ENCODE results near the gene TAOK1.

The TAOK1 gene

DNA sequence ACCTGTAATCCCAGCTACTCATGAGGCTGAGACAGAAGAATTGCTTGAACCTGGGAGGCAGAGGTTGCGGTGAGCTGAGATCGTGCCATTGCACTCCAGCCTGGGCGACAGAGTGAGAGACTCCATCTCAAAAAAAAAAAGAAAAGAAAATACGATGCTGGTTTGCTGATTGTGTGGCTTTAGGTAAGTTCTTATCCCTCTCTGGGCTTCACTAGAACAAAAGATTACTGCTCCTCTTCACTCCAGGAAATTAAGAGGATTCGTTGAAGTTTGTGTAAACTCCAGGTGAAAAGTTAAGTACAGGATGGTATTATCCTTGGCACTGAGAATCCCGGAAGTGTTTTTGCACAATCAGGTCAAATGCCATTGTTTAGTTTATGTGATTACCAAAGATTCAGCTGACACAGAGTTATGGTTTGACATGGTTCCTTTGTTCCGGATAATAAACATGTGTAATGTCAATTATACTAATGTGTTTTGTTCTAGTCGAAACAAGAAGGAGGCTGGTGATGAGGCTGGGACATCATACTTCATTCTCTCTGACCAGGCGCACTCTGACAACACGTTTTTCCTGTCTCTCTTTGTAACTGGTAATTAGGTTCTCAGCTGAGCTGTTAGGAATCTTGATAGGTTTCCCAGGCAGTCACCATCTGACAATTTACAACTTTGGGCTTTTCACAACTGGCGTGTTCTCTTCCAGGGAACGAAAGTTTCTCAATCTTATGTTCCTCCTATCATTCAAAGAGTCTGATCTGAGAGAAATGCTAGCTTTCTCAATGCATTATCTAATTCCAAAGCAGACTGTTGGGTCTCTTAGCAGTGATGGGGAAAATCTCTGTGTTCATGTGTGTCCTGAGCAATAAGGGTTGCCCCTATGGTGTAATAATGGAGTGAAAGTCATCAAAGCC is 10.8 kb upstream of the TAOK1 start:
- no peak for DNase-seq (ENCODE audit: low spot score)

DNA sequence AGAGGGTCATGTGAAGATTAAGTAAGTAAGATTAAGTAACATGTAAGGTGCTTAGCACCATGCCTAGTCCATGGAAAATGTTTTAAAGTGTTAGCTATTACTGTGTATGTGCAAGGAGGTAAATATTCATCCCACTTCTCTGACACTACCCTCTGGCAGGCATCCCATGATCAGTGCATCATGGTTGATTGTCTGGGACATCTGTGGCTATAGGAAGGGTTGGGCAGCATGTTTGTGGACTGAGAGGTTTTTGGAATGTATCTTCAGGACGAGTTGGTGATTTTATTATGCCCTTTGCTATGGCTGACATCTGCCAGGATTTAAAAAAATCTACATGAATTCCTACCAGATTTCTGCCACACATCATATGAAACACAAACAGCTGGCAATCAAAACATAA is 6.5 kb upstream of the TAOK1 start:
- DNase-seq (ENCODE audit: low spot score): no peak

DNA sequence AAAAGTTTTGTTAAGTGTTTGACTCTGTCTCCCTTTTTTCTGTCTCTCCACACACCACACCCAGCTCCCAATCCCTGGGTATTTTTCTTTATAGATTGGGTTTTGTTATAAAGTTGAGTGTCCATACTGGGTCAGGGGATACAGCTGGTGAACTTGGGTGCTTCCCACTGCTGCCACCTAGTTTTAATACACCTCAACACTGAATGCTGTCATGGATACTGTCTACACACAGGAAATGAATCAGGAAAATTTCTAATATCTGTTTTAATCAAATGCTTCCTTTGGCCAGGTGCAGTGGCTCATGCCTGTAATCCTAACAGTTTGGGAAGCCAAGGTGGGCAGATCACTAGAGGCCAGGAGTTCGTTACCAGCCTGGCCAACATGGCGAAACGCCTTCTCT is 5.3 kb upstream of the TAOK1 start:
- no peak for DNase-seq (ENCODE audit: low spot score)

DNA sequence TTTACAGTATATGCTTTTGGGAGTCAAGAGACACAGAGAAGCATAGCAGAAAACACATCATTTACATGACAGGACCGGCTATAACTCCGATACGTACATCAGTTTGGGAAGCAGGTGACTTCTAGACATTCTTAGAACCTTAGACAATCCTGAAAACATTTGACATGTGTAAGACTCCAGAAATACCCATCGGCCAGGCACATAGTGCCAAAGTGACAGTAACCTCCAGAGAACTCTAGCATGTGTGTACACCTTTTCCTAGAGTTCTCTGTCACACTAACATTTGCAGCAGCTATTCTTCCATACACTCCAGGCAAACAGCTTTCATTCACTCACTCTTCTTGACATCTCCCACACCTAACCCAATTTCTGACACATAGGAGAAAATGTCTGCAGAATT is 3.4 kb upstream of the TAOK1 start:
- no peak for DNase-seq (ENCODE audit: low spot score)

DNA sequence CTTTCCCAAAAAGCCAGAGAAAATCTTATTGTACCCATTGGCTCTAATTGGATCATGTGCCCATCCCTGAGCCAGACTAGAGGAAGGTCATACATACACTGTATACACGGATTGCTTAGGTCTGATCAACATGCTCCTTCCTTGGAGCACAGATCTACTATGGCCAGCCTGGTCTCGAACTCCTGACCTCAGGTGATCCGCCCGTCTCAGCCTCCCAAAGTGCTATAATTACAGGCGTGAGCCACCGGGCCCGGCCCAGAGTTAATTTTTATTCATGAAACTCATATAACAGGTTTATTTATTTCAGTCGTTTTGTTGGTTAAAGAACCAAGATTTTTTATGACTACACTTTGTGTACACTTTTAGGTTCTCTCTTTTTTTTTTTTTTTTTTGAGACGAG is 1.2 kb upstream of the TAOK1 start:
- DNase-seq (ENCODE audit: low spot score): no peak

DNA sequence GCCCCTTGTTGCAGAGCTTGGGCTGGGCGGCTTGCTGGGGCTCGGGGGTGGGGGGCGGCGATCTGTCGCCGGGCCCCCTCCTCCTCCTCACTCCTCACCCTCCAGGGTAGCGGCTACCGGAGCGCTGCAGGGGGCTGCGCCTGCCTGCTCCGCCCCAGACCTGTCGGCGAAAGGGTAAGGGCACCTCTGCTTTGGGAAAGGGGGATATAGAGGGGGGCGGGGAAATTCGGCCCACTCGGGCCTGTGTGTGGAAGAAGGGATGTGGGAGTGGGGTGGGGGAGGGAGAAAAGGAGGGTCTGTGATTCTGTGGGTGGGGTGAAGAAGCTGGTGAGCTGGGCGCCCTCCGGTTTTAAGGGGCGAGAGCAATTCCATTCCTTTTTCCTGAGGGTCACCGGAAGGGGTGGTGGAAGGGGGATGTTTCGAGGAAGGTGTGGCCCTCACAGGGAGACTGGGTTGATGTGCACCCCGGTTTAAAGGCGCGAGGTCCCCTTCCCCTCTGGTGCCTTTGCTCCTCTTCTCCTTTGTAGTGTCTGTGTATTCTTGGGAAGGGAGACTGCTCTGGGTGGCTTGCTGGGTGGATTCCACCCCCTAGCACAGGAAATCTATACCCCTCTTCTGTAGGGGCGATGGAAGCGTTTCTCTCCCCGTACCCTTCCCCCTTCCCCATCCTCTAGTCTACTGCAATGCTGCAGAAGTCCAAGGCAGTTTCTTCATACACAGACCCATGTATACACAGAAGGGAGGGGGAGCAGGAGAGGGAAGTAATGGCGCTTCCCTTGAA is 878 bp downstream of the TAOK1 start:
- no peak for DNase-seq (ENCODE audit: low spot score)

DNA sequence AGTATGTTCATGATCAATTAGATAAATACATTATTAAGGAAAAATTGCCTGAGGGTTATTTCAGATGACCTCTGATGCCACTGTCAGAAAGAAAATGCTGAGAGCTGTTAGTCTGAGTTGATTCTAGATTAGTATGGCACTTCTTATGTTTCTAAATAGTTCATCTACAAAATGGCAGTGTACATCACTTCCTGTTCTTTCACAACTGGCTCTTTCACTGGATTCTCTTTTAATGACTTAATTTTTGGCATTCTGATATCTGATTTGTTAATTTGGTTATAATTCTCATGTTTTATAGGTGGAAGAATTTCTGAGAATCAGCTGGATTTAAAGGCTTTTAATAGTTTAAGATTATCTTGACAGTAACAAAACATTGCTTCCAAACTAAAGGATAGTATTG is 3.3 kb downstream of the TAOK1 start:
- no peak for DNase-seq (ENCODE audit: low spot score)

DNA sequence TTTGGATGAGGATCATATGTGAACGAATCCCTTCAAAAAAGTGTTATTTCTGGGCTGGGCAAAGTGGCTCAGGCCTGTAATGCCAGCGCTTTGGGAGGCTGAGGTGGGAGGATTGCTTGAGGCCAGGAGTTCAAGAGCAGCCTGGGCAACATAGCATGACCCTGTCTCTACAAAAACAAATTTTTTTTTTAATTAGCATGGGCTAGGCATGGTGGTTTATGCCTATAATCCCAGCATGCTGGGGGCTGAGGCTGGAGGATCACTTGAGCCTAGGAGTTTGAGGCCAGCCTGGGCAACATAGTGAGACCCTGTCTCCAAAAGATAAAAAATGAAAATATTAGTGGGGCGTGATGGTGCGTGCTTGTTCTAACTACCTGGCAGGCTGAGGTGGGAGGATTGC is 4.6 kb downstream of the TAOK1 start:
- no peak for DNase-seq (ENCODE audit: low spot score)

DNA sequence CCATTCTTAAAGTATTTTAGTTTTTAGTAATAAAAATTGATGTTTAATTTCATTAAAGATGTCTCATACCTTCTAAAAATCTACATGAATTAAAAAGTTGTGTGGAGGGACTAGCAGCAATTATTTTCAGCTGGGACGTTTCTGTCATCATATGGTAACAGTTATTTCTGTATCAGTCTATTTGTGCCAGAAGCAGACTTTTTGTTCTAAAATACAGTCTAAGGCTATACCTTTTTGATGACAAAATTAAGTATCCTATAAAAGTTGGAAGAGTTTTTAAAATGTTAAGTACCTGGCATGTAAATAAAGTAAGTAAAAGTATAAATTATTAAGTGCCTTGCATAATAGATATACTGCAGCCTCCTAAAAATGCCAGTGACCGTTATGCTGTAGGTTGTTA is 5.9 kb downstream of the TAOK1 start:
- no peak for DNase-seq (ENCODE audit: low spot score)

DNA sequence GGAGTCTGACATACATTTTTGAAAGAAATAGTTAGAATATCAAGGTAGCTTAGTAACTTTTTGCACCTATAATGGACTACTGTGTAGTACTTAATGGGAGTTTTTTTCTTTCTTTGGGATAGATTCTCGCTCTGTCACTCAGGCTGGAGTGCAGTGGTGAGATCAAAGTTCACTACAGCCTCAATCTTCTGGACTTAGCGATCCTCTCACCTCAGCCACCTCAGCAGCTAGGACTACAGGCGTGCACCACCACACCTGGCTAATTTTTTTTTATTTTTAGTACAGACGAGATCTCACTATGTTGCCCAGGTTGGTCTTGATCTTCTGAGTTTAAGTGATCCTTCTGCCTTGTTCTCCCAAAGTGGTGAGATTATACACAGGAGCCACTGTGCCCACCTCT is 9.5 kb downstream of the TAOK1 start:
- DNase-seq (ENCODE audit: low spot score): no peak

DNA sequence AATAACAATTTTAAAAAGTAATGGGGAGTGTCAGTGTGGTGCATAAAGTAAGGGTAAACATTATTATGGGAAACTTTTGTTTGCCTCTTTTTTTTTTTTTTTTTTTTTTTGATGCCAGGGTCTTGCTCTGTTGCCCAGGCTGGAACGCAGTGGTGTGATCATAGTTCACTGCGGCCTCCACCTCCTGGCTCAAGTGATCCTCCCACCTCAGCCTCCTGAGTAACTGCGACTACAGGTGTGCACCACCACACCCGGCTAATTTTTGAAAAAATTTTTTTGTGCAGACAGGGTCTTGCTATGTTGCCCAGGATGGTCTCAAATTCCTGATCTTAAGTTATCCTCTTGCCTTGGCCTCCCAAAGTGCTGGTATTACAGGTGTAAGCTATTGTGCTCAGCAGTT is 10.7 kb downstream of the TAOK1 start:
- no peak for DNase-seq (ENCODE audit: low spot score)

DNA sequence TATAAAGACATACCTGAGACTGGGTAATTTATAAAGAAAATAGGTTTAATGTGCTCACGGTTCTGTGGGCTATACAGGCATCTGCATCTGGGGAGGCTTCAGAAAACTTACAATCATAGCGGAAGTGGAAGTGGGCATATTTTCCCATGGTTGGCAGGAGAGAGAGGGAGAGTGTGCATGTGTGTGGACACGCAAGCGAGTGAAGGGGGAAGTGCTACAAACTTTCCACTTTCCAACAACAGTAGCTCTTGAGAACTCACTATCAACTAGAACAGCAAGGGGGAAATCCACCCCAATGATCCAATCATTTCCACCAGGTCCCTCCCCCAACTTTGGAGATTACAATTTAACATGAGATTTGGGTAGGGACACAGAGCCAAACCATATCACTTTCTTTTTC is 11.1 kb downstream of the TAOK1 start:
- no peak for DNase-seq (ENCODE audit: low spot score)

DNA sequence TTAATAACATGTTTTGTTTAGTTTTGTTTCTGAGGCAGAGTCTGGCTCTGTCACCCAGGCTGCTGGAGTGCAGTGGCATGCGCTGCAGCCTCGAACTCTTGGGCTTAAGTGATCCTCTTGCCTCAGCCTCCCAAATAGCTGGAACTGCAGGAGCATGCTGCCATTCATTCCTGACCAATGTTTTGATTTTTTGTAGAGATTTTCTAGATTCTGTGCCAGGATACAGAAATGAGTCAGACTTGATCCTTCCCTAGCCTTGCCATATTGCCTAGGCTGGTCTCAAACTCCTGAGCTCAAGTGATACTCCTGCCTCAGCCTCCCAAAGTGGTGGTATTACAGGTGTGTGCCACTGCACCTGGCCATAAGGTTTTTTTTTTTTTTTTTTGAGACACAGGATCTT is 17.7 kb downstream of the TAOK1 start:
- DNase-seq (ENCODE audit: low spot score): no peak

DNA sequence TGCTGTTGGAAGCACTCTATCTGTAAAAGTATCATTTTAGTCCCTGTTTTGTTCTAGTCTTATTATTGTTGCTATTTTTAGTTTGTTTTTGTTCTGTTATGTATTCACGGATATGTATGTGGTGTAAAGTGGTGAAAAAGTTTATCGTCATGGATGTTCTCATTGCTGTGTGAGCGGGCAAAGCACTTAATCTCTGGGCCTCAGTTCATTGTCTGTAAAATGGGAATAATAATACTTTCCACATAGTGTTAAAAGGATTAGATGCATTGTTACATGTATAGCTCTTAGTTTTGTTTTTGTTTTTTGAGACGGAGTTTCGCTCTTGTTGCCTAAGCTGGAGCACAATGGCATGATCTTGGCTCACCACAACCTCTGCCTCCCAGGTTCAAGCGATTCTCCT is 19.8 kb downstream of the TAOK1 start:
- DNase-seq (ENCODE audit: low spot score): no peak

DNA sequence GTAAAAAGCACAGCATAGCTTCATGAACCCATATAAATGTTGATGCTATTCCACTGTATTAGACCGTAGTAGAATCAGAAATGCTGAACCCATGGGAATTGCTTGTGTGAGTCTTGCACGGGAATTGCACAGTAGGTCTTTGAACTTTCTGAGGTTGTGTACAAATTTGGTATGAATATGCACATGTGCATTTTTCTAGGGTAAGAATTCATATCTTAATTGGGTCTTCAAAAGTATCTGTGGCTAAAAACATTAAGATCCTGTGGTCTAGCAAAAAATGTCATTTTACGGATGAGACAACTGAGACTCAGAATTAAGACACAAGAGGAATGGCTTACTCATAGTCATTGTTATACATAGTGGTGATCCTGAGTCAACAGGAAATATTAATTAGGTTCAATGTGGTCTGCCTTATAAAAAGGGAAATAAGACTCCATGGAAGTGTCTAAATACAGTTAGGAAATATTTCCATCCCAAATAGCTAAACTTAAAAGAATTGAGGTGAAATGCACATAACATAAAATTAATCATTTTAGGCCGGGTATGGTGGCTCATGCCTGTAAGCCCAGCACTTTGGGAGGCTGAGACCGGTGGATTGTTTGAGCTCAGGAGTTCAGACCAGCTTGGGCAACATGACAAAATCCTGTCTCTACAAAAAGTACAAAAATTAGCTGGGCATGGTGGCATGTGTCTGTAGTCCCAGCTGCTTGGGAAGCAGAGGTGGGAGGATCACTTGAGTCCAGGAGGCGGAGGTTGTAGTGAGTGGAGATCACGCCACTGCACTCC is 22.8 kb downstream of the TAOK1 start:
- no peak for DNase-seq (ENCODE audit: low spot score)

DNA sequence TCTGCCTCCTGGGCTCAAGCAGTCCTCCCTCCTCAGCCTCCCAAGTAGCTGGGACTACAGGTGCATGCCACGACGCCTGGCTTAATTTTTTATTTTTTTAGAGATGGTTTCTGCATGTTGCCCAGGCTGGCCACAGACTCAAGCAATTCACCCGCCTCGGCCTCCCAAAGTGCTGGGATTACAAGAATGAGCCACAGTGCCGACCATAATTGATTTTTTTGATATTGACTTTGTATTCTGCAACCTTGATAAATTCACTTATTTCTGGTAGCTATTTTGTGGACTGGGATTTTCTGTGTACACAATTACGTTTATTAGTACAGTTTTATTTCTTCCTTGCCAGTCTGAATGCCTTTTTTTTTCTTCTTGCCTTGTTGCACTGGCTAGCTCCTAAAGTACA is 30.0 kb downstream of the TAOK1 start:
- DNase-seq (ENCODE audit: low spot score): no peak

DNA sequence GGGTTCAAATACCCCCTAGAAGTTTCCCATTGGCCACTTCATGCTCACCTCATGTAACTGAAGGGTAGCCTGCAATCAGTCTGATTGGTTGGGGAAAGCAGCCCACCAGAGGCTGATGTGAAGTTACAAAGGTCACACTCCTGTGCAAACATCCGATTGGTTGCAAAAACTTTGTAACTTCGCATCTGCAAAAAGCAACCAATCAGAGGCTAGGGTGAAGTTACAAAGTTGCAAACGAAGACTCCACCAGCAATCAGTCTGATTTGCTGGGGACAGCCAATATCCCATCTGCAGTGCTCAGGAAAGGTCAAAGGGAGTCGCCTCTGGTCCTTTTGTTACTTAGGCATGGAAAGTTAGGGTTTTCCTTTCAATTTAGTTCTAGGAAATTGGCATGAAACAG is 40.1 kb downstream of the TAOK1 start:
- DNase-seq (ENCODE audit: low spot score): no peak

DNA sequence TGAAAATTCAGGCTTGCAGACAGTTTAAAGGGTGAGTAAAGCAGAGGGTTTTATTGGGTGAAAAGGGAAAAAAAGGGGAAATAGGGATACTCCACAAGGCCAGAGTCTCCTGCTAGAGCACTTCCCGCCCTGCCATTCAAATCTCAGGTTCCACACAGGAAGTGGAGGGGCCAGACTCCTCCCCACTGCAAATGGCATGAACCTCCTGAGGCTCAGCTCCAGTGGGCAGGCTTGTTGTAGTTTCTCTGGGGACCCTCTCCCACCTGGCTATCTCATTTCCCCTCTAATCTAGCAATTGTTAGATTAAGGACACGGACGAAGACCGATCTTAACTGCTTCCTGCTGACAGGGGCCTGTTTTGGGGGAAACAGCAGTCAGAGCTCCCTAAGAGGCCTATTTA is 43.4 kb downstream of the TAOK1 start:
- DNase-seq (ENCODE audit: low spot score): no peak

DNA sequence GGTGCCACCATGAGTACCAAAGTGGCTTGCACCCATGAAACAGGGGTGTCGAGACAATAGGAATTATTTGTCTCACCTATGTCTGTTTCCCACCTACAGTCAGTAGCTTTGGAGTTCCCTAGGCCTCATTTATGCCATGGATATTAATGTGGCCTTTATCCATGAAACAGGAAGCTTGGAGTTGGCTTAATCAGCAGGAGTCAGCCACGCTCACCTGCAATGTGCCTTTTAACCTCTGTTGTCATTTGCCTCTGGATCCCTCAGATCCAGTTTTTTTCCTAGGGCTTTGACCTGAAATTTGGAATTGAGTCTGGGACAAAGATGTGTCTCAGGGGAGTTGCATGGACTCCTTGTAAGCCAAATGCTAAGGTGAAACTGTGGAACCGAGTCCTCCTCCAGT is 44.4 kb downstream of the TAOK1 start:
- DNase-seq (ENCODE audit: low spot score): no peak

DNA sequence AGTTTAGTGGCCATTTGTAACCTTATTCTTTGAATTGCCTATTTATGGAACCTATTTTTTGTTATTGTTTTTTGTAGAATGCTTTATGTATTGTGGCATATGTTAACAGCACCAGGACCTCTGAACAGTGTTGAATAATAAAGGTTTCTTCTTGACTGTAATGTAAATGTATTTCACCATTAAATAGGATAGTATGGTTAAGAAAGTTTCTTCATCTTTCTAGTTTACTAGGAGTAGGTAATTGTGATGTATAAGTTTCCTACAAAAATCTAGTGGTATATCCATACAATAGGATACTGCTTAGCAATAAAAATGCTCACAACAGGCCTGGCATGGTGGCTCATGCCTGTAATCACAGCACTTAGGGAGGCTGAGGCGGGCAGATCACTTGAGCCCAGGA is 52.3 kb downstream of the TAOK1 start:
- DNase-seq (ENCODE audit: low spot score): no peak

DNA sequence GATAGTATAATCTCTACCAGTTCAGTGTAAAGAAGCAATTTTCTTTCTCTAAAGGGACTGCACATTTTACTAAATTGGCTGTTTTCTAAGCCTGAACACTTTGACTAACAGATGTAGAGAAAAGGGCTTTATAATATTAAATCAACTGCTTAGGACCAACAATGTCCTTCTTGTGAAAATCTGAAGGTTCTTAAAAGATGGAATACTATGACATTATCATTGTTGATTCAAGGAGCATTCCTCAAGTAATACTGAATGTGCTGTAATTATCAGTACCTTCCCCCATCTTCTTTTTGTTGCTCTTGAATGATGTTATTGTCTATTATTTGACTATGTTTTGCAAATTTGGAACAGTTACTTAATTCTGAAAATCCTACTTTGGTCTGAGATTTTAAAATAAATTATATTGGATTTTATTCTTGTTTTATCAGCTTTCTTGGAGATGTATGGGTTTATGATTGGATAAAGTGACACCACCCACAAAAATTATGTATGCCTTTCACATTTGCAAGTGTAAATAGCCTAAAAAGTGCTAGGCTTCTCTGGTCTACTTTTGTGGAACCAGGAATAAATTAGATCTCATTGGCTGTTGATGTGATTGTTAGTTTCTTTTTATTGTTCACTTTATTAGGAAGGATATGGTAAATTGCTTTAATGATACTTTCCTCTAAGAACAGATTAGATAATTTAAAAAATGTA is 53.0 kb downstream of the TAOK1 start:
- DNase-seq (ENCODE audit: low spot score): no peak

DNA sequence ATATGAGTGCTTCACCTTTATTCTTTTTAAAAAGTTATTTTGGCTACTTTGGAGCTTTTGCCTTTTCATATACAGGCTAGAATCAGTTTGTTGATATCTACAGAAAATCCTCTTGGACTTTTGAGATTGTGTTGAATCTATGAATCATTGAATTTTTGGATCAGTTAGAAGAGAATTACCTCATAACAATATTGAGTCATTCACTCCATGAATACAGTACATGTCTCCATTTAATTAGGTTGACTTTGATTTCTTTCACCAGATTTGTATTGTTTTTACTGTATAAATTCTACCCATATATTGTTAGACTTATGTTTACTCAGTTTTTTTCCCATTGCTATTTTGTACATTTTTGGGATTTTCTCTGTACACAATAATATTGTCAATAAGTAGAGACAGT is 54.4 kb downstream of the TAOK1 start:
- DNase-seq (ENCODE audit: low spot score): no peak
